SK-N-SH (cell line): ENCODE measurements around the gene CHCHD3.

Experiments used
- CTCF ChIP-seq: fragments of 200-600 bp; sonication (generic); IDR thresholded peaks from 2 replicates; pipeline ENCODE4 v1.6.1; 2017; ENCODE audit warnings: antibody characterized with exemption, mild to moderate bottlenecking, moderate library complexity
- EZH2phosphoT487 ChIP-seq: fragments of 200-600 bp; sonication (generic); IDR thresholded peaks from 2 replicates; pipeline ENCODE4 v1.6.1; 2017; ENCODE audit warnings: low read depth, mixed run types, mild to moderate bottlenecking, antibody characterized with exemption, moderate library complexity, borderline replicate concordance
- FOXM1 ChIP-seq: IDR thresholded peaks from 2 replicates; pipeline ENCODE4 v1.4.0; 2012; ENCODE audit warnings: low read depth, mild to moderate bottlenecking
- TAF1 ChIP-seq: IDR thresholded peaks from 2 replicates; pipeline ENCODE4 v1.6.1; 2012; ENCODE audit warnings: low read depth, mild to moderate bottlenecking, low read length, moderate library complexity, borderline replicate concordance

GRCh38 chr7:133060004-133060403 lies 21.9 kb downstream of the CHCHD3 start:
- TF ChIP-seq CTCF (no peak), EZH2phosphoT487 (no peak), TAF1 (no peak), FOXM1 (no peak)
